ENCODE data around the gene TSPAN19.

Gene TSPAN19

GRCh38 chr12:85060916-85061315 is 24.8 kb upstream of the TSPAN19 start:
- no peak for TF ChIP-seq TAF1 (IDR thresholded peaks at IDR 0.05; ENCODE audit: low read depth)
- TF ChIP-seq TCF12 (IDR thresholded peaks at IDR 0.05; ENCODE audit: low read depth): no peak
- no peak for TF ChIP-seq MAX (IDR thresholded peaks at IDR 0.05)
- no peak for TF ChIP-seq YY1 (IDR thresholded peaks at IDR 0.05; ENCODE audit: low read depth)
- TF ChIP-seq FOXM1 (IDR thresholded peaks at IDR 0.05; ENCODE audit: borderline replicate concordance, low read depth): no peak
- no peak for TF ChIP-seq USF1 (IDR thresholded peaks at IDR 0.05)
- TF ChIP-seq CEBPB (IDR thresholded peaks at IDR 0.05): no peak
- no peak for TF ChIP-seq NFIC (IDR thresholded peaks at IDR 0.05)
- no peak for TF ChIP-seq ZBTB7A (IDR thresholded peaks at IDR 0.05; ENCODE audit: low read depth)
- TF ChIP-seq RAD21 (IDR thresholded peaks at IDR 0.05; ENCODE audit: low read depth): no peak
- no peak for TF ChIP-seq EP300 (IDR thresholded peaks at IDR 0.05; ENCODE audit: borderline replicate concordance)
- TF ChIP-seq TEAD4 (IDR thresholded peaks at IDR 0.05): no peak
- TF ChIP-seq REST (IDR thresholded peaks at IDR 0.05; ENCODE audit: low read depth): no peak
- no peak for TF ChIP-seq EGR1 (IDR thresholded peaks at IDR 0.05)
- TF ChIP-seq CREB1 (IDR thresholded peaks at IDR 0.05; ENCODE audit: low read depth): no peak

- TF ChIP-seq CREB1 (IDR thresholded peaks at IDR 0.05; ENCODE audit: low read depth): no peak
- TF ChIP-seq REST (IDR thresholded peaks at IDR 0.05; ENCODE audit: low read depth): no peak
- no peak for TF ChIP-seq TEAD4 (IDR thresholded peaks at IDR 0.05)
- TF ChIP-seq YY1 (IDR thresholded peaks at IDR 0.05; ENCODE audit: low read depth): no peak
- TF ChIP-seq EP300 (IDR thresholded peaks at IDR 0.05; ENCODE audit: borderline replicate concordance): no peak
- TF ChIP-seq CEBPB (IDR thresholded peaks at IDR 0.05): no peak
- TF ChIP-seq FOXM1 (IDR thresholded peaks at IDR 0.05; ENCODE audit: borderline replicate concordance, low read depth): no peak
Observed at GRCh38 chr12:85059594-85059993, 23.5 kb upstream of the TSPAN19 start.

- TF ChIP-seq CEBPB (IDR thresholded peaks at IDR 0.05) (no peak), TCF12 (IDR thresholded peaks at IDR 0.05; ENCODE audit: low read depth) (no peak), TEAD4 (IDR thresholded peaks at IDR 0.05) (no peak), TAF1 (IDR thresholded peaks at IDR 0.05; ENCODE audit: low read depth) (no peak), EGR1 (IDR thresholded peaks at IDR 0.05) (no peak), MAX (IDR thresholded peaks at IDR 0.05) (no peak), RAD21 (IDR thresholded peaks at IDR 0.05; ENCODE audit: low read depth) (no peak), REST (IDR thresholded peaks at IDR 0.05; ENCODE audit: low read depth) (no peak), YY1 (IDR thresholded peaks at IDR 0.05; ENCODE audit: low read depth) (no peak), CREB1 (IDR thresholded peaks at IDR 0.05; ENCODE audit: low read depth) (no peak), ZBTB7A (IDR thresholded peaks at IDR 0.05; ENCODE audit: low read depth) (no peak), USF1 (IDR thresholded peaks at IDR 0.05) (no peak), NFIC (IDR thresholded peaks at IDR 0.05) (no peak), FOXM1 (IDR thresholded peaks at IDR 0.05; ENCODE audit: borderline replicate concordance, low read depth) (no peak), EP300 (IDR thresholded peaks at IDR 0.05; ENCODE audit: borderline replicate concordance) (no peak)
Observed at GRCh38 chr12:85058339-85058738, 22.3 kb upstream of the TSPAN19 start.

GRCh38 chr12:85057370-85057963 is 21.4 kb upstream of the TSPAN19 start:
- no peak for TF ChIP-seq ZBTB7A (IDR thresholded peaks at IDR 0.05; ENCODE audit: low read depth)
- peak; percentile 52 for TF ChIP-seq RAD21 (IDR thresholded peaks at IDR 0.05; ENCODE audit: low read depth)
- no peak for TF ChIP-seq TAF1 (IDR thresholded peaks at IDR 0.05; ENCODE audit: low read depth)

Measured in Ishikawa (cell line).